HG03469 (cell line): Measurements from ENCODE around the gene CES5A.
A peak's percentile ranks its signal among the peaks of the same experiment; 100 is the strongest.
"Not testable (repeated sequence)": the region's sequence is repeated elsewhere in the genome, so short reads cannot be mapped to it uniquely, and the experiment has no call there.

Experiments used
- ATAC-seq: cut with Tn5 transposase; IDR thresholded peaks from one replicate; pipeline ENCODE4 v1.9.1; 2021; ENCODE audit warnings: mild to moderate bottlenecking, moderate library complexity, moderate number of reproducible peaks; ENCODE audit not compliant: unreplicated experiment

Gene CES5A

DNA sequence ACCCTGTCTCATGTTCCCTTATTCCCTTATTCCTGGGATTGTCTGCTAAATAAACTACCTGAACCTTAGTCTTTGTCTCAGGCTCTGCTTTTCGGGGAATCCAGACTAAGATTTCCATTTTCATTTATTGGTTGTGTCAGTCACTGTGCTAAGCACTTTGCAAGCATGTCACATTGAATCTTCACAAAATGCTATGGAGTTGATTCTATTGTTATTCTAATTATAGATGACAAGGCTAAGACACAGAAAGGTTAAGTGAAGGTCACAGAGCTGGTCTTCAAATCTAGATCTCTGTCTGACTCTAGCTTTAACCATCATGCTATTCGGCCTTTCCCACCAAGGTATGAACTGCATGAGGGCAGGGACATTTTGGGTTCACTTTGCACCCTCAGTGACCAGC lies 13.4 kb upstream of the CES5A start:
- no peak for ATAC-seq

GRCh38 chr16:55876854-55877253 lies 1.7 kb upstream of the CES5A start:
- no peak for ATAC-seq

- no peak for ATAC-seq
Observed at GRCh38 chr16:55873122-55873521, 2.1 kb downstream of the CES5A start.

DNA sequence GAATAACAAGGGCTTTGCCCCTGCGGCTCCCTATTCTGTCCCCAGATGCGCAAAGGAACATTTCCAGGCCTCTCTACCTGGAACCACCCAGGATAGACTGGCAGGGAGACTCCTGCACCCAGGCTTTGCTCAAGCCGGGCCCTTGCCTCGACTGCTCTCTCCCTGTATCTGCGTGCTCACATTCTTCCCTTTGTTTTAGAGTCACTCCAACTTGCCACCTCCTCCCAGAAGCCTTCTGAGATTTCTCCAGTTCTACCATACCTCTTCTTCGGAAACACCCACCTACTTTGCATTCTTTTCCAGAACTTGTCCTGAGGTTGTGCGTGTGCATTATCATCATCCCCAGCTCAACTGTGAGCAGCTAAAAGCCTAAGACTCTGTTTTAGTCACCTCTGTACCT lies 3.0 kb downstream of the CES5A start:
- no peak for ATAC-seq

DNA sequence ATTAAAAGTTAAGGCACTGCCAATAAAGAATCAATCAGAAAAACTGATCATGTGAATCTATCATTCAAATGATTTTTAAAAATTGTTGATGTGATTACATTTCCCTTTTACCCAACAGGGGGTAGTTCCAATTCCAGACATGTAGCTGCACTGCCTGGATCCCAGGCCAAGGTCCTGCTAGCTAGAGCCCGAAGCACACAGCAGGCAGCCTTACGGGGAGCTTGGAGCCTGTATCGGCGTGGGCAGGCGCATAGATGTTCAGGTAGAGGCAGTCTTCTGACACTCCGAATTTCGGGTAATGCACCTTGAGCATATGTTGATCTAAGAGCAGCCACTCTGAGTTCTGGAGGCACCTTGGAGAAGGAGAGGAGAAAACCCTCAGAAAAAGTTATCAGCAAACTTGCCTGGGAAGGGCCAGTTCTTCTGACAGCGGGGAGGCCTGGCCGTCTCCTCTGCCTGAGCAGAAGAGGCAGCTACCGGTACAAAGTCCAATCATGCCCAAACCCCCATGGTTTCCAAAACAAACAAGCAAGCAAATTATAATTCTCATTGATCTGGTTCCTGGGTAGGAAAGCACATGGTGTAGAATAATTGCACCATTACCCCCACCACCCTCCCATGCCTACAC lies 3.6 kb downstream of the CES5A start:
- ATAC-seq = no peak

DNA sequence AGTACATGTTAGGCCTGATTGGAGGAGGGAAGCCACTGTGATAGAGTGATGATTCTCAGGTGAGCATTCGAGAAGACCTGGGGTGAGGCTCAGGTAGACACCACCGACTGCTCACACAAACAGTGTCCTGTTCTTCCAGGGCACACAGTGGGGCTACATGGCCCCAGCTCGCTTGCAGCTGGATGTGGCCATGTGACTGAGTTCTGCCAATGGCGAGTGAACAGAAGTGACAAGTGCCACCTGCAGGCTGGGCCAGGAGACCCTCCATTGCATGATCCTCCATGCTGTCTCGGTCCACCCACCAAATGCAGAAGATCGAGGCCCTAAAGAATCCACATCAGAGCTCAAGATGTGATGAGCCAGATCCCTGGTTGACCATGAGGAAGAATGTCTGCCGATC lies 6.2 kb downstream of the CES5A start:
- no peak for ATAC-seq

GRCh38 chr16:55868137-55868536 lies 7.0 kb downstream of the CES5A start:
- ATAC-seq = no peak

GRCh38 chr16:55861288-55861687 lies 13.9 kb downstream of the CES5A start:
- ATAC-seq = no peak

DNA sequence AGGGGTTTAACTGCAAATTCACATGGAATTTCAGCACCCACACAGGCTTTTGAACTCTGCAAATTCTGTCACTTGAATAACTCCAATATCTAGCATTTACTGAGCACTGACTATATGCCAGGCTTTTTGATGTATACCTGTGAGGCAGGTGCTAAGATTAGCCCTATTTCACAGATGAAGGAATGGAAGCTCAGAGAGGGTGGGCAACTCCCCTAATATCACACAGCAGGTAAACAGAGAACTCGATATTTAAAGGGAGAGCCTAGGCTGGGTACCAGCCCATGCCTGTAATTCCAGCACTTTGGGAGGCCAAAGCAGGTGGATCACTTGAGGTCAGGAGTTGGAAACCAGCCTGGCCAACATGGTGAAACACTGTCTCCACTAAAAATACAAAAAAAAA lies 17.5 kb downstream of the CES5A start:
- not testable (repeated sequence) for ATAC-seq

DNA sequence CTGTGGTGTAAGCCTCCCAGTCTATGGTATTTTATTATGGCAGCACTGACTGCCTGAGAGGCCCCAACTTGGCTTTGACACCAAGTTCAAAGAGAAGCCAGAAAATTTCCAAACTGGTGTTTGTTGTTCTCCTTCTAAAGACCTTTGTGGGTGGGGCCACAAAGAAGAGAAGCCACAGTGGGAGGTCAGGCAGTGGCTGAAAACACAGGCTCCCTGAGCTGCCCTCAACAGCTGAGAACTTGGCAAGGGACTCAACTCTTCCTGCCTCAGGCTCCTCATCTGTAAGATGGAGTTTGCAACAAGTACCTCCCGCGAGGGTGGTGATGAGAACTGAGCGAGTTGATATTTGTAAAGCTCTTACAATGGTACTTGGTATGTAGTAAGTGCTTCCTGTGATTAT lies 18.2 kb downstream of the CES5A start:
- ATAC-seq = no peak

DNA sequence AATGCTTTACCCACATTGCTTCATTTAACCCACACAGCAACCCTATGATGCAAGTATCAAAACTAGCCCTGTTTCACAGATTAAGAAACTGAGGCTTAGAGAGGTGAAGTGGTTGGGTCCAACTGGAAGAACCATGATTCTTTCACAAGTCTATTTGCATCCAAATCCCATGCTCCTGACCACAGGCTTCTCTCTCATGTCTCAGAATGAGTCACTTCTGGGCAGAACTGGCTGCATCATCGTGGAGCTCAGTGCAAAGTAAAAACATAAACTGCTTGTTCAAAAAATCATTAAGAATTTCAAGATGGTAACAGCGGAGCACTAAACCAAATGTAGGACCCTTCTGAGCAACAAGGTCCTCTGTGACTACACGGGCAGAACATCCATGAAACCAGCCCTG lies 22.1 kb downstream of the CES5A start:
- no peak for ATAC-seq

- ATAC-seq = no peak
Observed at GRCh38 chr16:55849536-55849935, 25.6 kb downstream of the CES5A start.

DNA sequence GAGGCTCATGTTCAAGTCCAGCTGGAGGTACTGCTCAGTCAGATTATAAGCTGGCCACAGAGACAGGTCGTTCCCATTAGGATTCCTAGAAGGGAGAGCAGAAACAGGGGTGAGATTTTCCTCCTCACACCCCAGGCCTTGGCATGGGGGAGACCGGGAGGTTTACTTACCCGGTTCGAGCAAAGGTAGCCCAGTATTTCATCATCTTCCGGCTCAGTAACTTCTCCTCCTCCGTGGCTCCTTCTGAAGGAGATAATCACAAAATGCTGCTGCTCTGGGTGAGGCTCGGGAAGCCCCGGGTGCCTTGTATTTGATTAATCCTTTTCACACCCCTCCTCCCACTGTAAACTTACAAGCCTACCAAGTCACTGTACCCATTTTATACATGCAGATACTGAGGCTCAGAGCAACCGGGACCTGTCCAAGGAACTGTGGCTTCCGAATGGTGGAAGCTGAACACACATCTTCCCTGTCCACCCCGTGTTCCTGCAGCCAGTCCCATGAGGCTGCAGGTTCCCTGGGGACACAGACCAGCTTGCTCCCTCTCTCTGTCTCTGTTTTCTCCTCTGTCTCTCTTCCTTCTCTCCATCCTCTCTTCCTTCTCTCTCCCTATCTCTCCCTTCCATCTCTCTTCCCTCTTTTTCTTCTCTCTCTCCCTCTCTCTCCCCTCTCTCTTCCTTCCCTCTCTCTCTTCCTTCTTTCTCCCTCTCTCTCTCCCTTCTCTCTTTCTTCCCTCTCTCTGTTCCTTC lies 28.4 kb downstream of the CES5A start:
- no peak for ATAC-seq

DNA sequence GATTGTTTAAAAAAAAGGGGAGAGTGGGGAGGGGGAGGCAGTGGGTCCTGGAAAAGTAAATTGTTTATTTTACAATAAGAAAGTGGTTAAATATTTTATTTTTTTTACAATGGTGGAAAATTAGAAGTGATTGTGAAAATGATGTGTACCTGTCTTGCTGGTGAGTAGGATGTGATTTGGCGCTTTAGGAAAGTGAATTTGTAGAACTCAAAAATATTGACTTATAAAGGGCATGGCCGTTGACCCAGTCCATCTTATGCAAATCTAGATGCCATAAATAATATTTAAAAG lies 32.1 kb downstream of the CES5A start:
- ATAC-seq = no peak

- ATAC-seq = no peak
Observed at GRCh38 chr16:55842369-55843104, 32.6 kb downstream of the CES5A start.

GRCh38 chr16:55839115-55839514 lies 36.1 kb downstream of the CES5A start:
- ATAC-seq = no peak

DNA sequence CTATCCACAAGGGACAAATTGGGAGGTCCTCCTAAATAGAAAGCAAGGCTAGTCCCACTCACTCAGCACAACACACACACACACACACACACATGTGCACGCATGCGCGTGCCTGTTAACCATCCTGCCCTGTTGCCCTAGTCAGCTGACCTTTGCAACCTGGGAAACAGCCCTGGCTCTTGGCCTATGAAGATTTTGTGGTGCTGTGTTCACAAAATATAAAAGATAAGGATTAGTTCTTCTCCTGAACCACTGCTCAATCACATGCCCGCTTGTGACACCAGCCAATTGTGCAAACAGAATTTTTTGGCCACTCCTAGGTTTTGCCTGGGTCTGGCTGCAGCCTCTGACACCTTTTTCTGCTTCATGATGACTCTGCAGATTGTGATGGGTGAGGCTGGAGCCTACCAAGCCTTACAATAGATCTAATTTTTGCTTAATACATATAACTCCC lies 39.0 kb downstream of the CES5A start:
- ATAC-seq = no peak

- no peak for ATAC-seq
Observed at GRCh38 chr16:55835581-55835980, 39.6 kb downstream of the CES5A start.

DNA sequence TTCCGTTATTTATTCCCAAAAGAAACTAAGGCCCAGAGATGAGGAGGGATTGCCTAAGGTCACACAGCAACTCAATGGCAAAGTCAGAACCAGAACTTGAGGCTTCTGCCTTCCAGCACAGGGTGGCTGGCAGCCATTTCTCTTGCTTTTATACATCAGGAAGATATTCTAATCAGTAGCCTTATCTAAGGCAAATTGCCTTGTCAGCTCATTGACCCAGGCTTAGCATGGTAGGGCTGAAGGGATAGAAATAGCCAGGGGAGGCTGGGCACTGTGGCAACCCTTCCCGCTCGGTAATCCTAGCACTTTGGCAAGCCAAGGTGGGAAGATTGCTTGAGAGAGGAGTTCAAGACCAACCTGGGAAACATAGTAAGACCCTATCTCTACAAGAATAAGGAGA lies 40.0 kb downstream of the CES5A start:
- ATAC-seq = not testable (repeated sequence)

DNA sequence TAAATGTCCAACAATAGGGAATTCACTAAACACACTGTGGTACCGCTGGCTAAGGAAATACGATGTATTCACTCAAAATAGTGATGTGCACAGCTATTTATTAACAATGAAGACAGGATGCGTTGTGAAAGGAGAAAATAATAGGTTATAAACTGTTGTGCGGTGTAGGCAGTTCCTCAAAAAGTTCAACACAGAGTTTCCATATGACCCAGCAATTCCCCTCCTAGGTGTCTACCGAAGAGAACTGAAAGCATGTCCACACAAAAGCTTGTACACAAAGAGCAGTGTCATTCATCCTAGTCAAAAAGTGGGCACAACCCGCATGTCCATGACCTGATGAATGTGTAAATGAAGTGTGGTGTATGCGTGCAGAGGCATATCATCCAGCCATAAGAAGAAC lies 41.1 kb downstream of the CES5A start:
- ATAC-seq = peak; percentile 95

DNA sequence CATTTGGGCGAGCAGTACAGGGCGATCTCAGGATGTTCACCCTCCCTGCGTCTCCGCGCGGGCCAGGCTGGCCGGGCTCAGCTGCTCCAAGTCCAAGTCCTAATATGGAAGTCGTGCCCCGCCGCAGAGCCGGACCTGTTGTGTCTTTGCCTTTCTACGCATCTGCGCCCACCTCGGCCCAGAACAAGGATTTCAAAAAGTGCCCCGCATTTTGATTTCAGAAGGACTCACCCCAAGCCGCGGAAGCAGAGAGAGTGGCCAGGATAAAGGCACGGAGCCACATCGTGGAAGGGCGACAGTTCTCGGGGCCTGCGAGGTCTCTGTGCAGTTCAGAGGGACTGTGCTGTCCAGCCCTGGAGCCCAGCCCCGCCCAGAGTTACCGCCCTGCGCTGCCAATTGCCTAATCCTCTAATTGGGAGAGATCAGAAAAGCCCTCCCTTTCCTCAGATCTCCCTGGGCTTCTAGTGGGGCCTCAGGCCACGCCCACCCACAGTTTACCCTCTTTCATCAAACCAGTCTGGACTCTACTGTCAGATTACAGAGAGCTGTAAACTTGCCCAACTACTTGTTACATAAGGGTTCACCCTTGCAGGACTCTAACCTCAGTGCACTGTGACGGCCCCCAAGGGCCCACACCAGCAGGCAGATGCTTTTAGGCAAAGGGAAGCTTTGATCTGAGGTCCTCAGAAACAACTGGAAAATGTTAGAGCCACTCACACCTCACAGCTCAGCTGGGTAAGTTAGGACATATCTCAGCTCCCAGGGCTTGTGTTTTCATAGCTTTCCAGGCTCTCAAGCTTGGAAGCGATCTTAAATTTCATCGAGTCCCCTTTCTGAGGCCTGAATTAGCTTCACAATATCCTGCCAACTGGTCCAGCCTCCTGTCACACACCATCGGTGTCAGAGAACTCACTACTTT lies 42.1 kb downstream of the CES5A start, which contains the start of gene CES1:
CES1 (minus strand) TSS at position 324 of the 919 bp plus-strand sequence; CDS start at position 283, 41 bp downstream.
- ATAC-seq = no peak
